ENCODE data around the gene RALBP1.

- TF ChIP-seq POLR2AphosphoS5 (IDR thresholded peaks at IDR 0.05; ENCODE audit: borderline replicate concordance, low read depth, low read length) (no peak), FOXP2 (optimal IDR thresholded peaks at IDR 0.05; ENCODE audit: control extremely low read depth, extremely low read length, insufficient read depth) (no peak), EZH2 (IDR thresholded peaks at IDR 0.05) (no peak)
Measured at GRCh38 chr18:9563331-9563730, 88.0 kb downstream of the RALBP1 start.

Data from SK-N-MC (cell line).